Stimulated activated CD4-positive, alpha-beta T cell treated with anti-CD3 and anti-CD28 coated beads, Interleukin-4, amount 100 ng/mL, for 1 hour (primary cell): Measurements from ENCODE around the gene VWA5B1.
A peak's percentile ranks its signal among the peaks of the same experiment; 100 is the strongest.

Source experiments
- DNase-seq: peaks from one replicate; pipeline ENCODE4 v3.0.0-alpha.2; 2020

The VWA5B1 gene

GRCh38 chr1:20349971-20350370 lies 59.3 kb downstream of the VWA5B1 start:
- DNase-seq: no peak

GRCh38 chr1:20350421-20350820 lies 59.7 kb downstream of the VWA5B1 start:
- no peak for DNase-seq

- DNase-seq: no peak
Measured at GRCh38 chr1:20351911-20352701, 61.4 kb downstream of the VWA5B1 start.

GRCh38 chr1:20353836-20354235 lies 63.2 kb downstream of the VWA5B1 start:
- DNase-seq: no peak

GRCh38 chr1:20354610-20355009 lies 63.9 kb downstream of the VWA5B1 start:
- no peak for DNase-seq

GRCh38 chr1:20355101-20355827 lies 64.6 kb downstream of the VWA5B1 start:
- DNase-seq: no peak

GRCh38 chr1:20355828-20356735 lies 65.4 kb downstream of the VWA5B1 start:
- no peak for DNase-seq

GRCh38 chr1:20356850-20357459 lies 66.3 kb downstream of the VWA5B1 start:
- DNase-seq: no peak

GRCh38 chr1:20357796-20358195 lies 67.1 kb downstream of the VWA5B1 start:
- no peak for DNase-seq

GRCh38 chr1:20358761-20359263 lies 68.1 kb downstream of the VWA5B1 start:
- DNase-seq: no peak

- peak; percentile 49 for DNase-seq
Measured at GRCh38 chr1:20359451-20360330, 69.0 kb downstream of the VWA5B1 start.

GRCh38 chr1:20361401-20361800 lies 70.7 kb downstream of the VWA5B1 start:
- DNase-seq: no peak

- peak; percentile 23 for DNase-seq
Measured at GRCh38 chr1:20361805-20362381, 71.2 kb downstream of the VWA5B1 start.

- DNase-seq: no peak
Measured at GRCh38 chr1:20362856-20363255, 72.2 kb downstream of the VWA5B1 start.

GRCh38 chr1:20365421-20366055 lies 74.9 kb downstream of the VWA5B1 start:
- DNase-seq: no peak

- no peak for DNase-seq
Measured at GRCh38 chr1:20366056-20366462, 75.4 kb downstream of the VWA5B1 start.

GRCh38 chr1:20366463-20367115 lies 75.9 kb downstream of the VWA5B1 start:
- DNase-seq: no peak

GRCh38 chr1:20367116-20367585 lies 76.5 kb downstream of the VWA5B1 start:
- peak; percentile 18 for DNase-seq

GRCh38 chr1:20367626-20368025 lies 77.0 kb downstream of the VWA5B1 start:
- no peak for DNase-seq
